GM12891 (cell line): ENCODE data around the gene ASPRV1.
A peak's percentile ranks its signal among the peaks of the same experiment; 100 is the strongest.
"Not testable (repeated sequence)": the region's sequence is repeated elsewhere in the genome, so short reads cannot be mapped to it uniquely, and the experiment has no call there.

Source experiments
- DNase-seq: peaks from one replicate; pipeline ENCODE4 v3.0.0; 2011; ENCODE audit warnings: low spot score; ENCODE audit not compliant: insufficient read length
- FAIRE-seq: peaks from 2 replicates; lab custom pipeline; 2011; peaks lifted over from hg19 to GRCh38; lab: Jason Lieb, UNC
- PAX5 ChIP-seq: IDR thresholded peaks from 2 replicates; pipeline ENCODE4 v1.6.1; 2011; ENCODE audit warnings: low read length, moderate library complexity, mild to moderate bottlenecking; ENCODE audit not compliant: insufficient read depth, severe bottlenecking
- POLR2A ChIP-seq: IDR thresholded peaks from 2 replicates; pipeline ENCODE4 v1.6.1; 2011; ENCODE audit warnings: low read depth, low read length, control low read depth
- POLR2AphosphoS5 ChIP-seq: IDR thresholded peaks from 2 replicates; pipeline ENCODE4 v1.6.1; 2011; ENCODE audit warnings: low read depth, low read length, control low read depth
- POU2F2 ChIP-seq: IDR thresholded peaks from 2 replicates; pipeline ENCODE4 v1.6.1; 2011; ENCODE audit warnings: low read depth, mild to moderate bottlenecking, control low read depth, low read length, moderate library complexity
- SPI1 ChIP-seq: IDR thresholded peaks from 2 replicates; pipeline ENCODE4 v1.6.1; 2011; ENCODE audit warnings: low read depth, low read length, control low read depth
- TAF1 ChIP-seq: IDR thresholded peaks from 2 replicates; pipeline ENCODE4 v1.6.1; 2011; ENCODE audit warnings: low read depth, low read length, control low read depth

ASPRV1 gene

DNA sequence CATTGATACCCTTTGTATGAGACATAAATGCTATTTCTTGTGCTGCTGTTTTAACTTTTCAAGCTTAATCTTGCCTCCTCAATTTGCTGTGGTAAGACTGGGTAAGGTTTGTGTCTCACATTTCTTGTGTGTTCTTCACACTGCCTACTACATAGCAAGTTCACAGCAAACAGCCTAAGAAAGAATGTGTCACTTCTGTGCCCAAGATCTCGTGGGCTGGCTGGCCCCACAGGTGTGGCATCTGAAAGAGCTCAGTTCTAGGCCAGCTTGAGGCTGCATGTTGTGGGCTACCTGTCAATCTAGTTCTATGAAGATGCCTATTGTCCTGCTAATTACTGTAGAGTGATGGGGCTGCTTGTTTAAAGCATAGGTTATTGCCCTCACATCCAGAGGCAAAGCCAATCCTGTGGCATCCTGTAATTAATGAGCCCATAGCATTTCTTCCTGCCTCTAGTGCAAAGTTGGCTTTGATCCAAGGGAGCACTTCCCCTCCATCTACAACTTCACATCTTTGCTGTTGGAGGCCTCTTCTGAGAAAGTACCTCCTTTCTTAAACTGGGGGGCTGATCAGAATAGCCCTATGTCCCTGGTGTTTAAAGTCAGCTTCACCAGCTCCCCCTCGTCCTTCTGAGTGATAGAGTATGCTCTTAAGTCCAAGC, 40.9 kb upstream of the ASPRV1 start:
- DNase-seq (no peak), FAIRE-seq (peak; percentile 52)
- TF ChIP-seq POU2F2, result no peak
- TF ChIP-seq POLR2A, result no peak
- TF ChIP-seq SPI1, result peak; percentile 63
- TF ChIP-seq TAF1, result no peak

DNA sequence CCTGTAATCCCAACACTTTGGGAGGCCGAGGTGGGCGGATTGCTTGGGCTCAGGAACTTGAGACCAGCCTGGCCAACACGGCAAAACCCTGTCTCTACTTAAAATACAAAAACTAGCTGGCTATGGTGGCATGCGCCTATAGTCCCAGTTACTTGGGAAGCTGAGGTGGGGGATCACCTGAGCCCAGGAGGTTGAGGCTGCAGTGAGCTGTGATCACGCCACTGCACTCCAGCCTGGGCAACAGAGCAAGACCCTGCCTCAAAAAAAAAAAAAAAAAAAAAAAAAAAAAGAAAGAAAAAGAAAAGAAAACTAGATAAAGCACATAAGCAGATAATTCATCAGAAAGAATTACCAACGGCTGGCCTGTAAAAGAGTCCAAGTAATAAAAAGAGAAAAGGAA, 39.1 kb upstream of the ASPRV1 start:
- DNase-seq, FAIRE-seq: not testable (repeated sequence)

DNA sequence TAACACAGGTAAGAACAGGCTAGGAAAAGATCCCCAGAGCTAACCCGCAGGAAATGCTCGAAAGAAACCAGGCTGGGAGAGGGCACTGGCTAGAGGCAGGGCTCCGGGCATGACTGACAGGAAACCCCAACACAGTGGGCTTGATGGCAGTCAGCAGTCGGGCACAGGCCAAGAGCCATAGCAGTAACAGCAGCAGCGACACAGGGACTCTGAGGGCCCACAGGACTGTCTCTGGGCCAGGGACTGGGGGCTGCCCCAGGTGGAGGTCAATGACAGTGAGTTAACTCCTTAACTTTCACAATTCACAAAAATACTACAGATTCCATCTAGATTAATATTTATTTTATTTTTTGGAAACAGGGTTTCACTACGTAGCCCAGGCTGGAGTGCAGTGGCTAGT, 37.3 kb upstream of the ASPRV1 start:
- DNase-seq (no peak), FAIRE-seq (no peak)
- TF ChIP-seq PAX5 (no peak), POU2F2 (no peak), POLR2A (no peak), TAF1 (no peak), POLR2AphosphoS5 (no peak)

DNA sequence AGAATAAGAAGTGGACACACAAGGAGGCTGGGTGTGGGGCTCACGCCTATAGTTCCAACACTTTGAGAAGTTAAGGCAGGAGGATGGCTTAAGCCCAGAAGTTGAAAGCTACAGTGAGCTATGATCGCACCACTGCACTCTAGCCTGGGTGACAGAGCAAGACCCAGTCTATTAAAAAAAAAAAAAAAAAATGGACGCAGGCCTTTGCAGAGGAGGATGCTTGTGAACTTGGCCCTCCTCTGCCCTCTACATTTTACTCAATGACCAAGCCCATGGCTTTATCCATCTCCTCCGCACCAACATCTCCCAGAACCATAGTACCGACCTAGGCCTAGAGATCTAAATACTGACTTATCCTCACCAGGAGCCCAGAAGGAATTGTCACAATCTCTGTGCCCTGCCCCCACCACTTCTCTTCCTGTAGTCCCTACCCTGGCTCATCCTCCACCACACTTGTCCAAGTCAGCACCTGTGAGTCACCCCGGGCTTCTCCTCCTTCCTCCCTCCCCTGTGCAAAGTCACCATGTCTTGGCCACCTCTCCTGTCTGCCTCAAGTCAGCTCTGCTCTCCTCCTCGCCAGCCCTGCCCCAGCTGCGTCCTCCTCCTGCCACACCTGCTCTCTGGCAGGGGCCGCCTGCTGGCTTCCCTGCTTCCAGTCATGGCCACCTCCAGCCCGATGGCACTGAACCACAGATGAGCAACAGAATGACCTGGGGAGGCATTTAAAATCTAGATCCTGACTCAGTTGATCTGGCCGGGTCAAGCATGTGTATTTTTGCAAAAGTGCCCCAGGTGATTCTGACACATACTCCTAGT, 35.8 kb upstream of the ASPRV1 start:
- no peak for TF ChIP-seq PAX5
- TF ChIP-seq POU2F2, result no peak
- TF ChIP-seq SPI1, result no peak
- TF ChIP-seq POLR2AphosphoS5, result no peak
- no peak for TF ChIP-seq POLR2A
- TF ChIP-seq TAF1, result no peak
- DNase-seq (no peak), FAIRE-seq (no peak)

DNA sequence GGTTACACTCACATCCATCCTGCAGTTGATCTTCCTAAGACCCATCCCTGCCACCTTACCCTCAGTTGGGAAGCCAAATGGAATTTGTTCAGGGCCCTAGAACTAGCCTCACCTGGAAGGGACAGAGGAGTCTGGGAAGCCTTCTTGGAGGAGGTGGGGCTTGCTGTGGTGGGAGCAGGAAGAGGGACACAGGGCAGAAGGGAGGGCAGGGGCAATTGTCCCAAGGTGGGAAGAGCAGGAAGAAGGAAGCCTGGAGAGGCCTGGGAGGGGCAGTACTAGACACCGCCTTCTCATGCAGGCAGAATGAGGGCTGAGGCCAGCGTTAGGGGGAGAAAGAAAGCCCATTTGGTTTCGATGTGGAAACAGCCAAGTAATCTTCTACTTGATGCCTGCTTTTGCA, 34.1 kb upstream of the ASPRV1 start:
- FAIRE-seq (no peak), DNase-seq (no peak)
- TF ChIP-seq SPI1 (no peak), PAX5 (no peak), TAF1 (no peak), POLR2AphosphoS5 (no peak), POU2F2 (no peak), POLR2A (no peak)

DNA sequence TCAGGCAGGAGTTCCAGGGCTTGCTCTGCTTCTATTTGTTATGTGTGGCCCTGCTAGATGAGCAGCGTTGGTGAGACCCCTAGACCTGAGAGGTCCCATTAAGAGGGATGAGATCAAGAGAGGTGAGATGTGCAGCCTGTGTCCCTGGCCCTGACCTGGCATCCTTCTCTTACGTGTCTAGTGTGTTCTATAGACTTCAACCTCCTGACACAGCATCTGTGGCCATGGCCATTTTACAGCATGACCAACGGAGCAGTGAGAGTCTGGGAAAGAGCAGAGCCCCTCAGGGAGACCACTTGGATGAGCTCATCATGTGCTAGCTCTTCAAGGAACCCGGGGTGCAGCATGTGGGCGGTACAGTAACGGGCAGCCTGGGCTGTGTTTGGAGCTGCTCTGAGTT, 32.7 kb upstream of the ASPRV1 start:
- DNase-seq, result no peak
- FAIRE-seq, result no peak
- TF ChIP-seq TAF1 (no peak), POLR2AphosphoS5 (no peak), POU2F2 (no peak), POLR2A (no peak), SPI1 (no peak), PAX5 (no peak)

DNA sequence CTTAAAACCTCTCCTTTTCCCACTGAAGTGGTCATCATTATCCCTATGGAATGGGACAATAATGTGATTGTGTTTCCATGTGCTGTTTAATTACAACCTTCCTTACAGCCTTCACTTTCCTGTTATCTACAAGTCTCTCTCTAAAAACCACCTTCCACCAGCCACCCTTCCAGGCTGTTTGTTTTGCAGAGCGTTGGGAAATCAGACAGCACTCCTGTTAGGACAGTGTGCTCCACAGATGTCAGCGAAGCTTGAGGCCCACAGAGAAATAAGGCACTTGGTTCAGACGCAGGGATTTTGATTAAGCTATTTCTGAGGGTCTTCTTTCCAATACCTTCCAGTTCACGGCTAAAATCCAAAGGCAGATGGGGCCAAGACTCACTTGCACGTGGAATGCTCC, 32.3 kb upstream of the ASPRV1 start:
- DNase-seq (no peak), FAIRE-seq (no peak)
- TF ChIP-seq POU2F2, result no peak
- TF ChIP-seq POLR2AphosphoS5, result no peak
- TF ChIP-seq TAF1, result no peak
- no peak for TF ChIP-seq SPI1
- no peak for TF ChIP-seq PAX5
- no peak for TF ChIP-seq POLR2A

DNA sequence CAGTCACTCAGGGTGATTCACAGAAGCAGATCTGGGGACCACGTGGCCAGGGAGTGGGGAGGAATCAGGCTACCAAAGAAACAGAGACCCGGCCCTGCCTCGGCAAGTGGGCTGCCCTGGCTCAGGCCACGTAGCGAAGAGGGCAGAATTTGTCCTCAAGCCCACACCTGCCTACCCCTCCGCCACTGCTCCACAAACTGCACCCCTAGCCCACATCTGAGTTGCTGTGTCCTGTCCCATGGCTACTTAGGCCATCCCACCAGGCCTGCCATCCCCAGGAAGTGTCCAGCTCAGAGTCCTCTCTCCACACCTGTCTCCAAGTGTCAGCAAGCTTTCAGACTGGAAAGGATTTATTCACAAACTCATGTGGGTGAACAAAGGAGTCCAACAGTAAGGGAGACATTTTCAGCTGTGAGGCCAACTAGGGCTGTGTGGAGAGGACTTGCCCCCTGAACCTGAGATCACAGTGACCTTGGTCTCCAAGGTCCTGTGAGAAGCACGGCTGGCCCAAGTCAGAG, 31.7 kb upstream of the ASPRV1 start:
- TF ChIP-seq PAX5 (no peak), POLR2A (no peak), POLR2AphosphoS5 (no peak), SPI1 (no peak), TAF1 (no peak), POU2F2 (no peak)
- no peak for FAIRE-seq
- DNase-seq, result no peak

DNA sequence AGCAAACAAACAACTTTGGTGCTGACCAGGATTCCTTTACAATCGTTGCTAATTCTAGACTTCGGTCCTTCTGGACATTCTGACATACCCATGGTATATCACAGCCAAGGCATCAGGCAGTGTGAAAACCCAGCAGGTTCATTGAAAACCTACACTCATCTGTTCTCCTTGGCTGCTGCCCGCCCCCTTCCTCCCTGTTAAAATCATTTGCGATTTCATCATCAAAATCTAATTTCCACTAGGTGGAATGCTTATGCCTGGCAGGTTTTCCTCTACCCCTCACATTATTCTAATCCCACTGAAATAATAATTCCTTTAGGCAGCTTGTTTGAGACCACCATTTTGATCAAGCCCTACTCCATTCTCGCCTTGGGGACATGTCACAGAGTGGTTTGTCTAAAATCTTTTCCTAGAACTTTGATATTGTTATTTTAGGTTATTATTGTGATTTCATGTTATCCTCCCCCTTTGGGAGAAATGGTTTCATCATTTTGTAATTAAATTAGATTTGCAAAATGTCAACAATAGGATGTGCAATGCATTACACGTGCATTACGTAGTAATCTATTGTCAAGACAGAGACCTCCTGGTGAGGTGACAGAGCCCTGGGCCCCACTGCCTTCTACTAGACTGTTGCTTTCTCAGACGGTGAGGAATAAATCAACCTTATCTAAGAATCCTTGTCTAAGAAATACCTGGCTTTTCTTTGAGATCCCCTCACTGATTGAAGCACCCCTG, 31.0 kb upstream of the ASPRV1 start:
- TF ChIP-seq POLR2AphosphoS5, result no peak
- no peak for TF ChIP-seq TAF1
- TF ChIP-seq PAX5, result no peak
- no peak for TF ChIP-seq POLR2A
- no peak for TF ChIP-seq SPI1
- TF ChIP-seq POU2F2, result no peak
- DNase-seq (no peak), FAIRE-seq (no peak)
